Omental fat pad (tissue), 4 donors: ENCODE data around the gene DTX2. TPM values are rescaled to one million over a fixed set of nuclear protein-coding genes. Genes with fewer than 3 reads are reported as not detected.
A peak's percentile ranks its signal among the peaks of the same experiment; 100 is the strongest.
"Not testable (repeated sequence)": the region's sequence is repeated elsewhere in the genome, so short reads cannot be mapped to it uniquely, and the experiment has no call there.

Experiments used
- ATAC-seq: fragments of 150-250 bp; one replicate; pipeline ENCODE4 v1.9.1; 2016; ENCODE audit warnings: mild to moderate bottlenecking, moderate library complexity; ENCODE audit not compliant: low FRiP score
- DNase-seq: peaks from one replicate; pipeline ENCODE4 v3.0.0-alpha.2; 2019; ENCODE audit warnings: low spot score
- total RNA-seq, 4 donors: library from RNA; depleted of rRNA; stranded (reverse); fragments of >200 nt; gene quantifications; one replicate each; pipeline ENCODE4 v1.1.0, GENCODE V29; 2016
- TF ChIP-seq, protein P1 (sequence below), 3 donors: fragments of 450-650 bp; IDR thresholded peaks; one replicate each; pipeline ENCODE4 v1.5.1; 2016 to 2017; ENCODE audit warnings: antibody characterized with exemption in 3 of 3, mild to moderate bottlenecking in 3 of 3, moderate library complexity in 2 of 3

The DTX2 gene
- total RNA-seq, 4 donors from 2014 or later = 15.1 to 32.2 (median 22.1) TPM

GRCh38 chr7:76426246-76426645 is 35.3 kb upstream of the DTX2 start:
- ATAC-seq (no peak), DNase-seq (no peak)
- TF ChIP-seq, protein P1, sequence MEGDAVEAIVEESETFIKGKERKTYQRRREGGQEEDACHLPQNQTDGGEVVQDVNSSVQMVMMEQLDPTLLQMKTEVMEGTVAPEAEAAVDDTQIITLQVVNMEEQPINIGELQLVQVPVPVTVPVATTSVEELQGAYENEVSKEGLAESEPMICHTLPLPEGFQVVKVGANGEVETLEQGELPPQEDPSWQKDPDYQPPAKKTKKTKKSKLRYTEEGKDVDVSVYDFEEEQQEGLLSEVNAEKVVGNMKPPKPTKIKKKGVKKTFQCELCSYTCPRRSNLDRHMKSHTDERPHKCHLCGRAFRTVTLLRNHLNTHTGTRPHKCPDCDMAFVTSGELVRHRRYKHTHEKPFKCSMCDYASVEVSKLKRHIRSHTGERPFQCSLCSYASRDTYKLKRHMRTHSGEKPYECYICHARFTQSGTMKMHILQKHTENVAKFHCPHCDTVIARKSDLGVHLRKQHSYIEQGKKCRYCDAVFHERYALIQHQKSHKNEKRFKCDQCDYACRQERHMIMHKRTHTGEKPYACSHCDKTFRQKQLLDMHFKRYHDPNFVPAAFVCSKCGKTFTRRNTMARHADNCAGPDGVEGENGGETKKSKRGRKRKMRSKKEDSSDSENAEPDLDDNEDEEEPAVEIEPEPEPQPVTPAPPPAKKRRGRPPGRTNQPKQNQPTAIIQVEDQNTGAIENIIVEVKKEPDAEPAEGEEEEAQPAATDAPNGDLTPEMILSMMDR (IDR thresholded peaks at IDR 0.05) = no peak

- no peak for DNase-seq
- TF ChIP-seq, protein P1 (IDR thresholded peaks at IDR 0.05) = no peak
- no peak for ATAC-seq
Observed at GRCh38 chr7:76427635-76428034, 33.9 kb upstream of the DTX2 start.

GRCh38 chr7:76428149-76428823 is 33.2 kb upstream of the DTX2 start:
- no peak for DNase-seq
- ATAC-seq = no peak
- TF ChIP-seq, protein P1 (IDR thresholded peaks at IDR 0.05) = no peak

GRCh38 chr7:76428868-76429805 is 32.4 kb upstream of the DTX2 start:
- TF ChIP-seq, protein P1 (IDR thresholded peaks at IDR 0.05) = no peak
- DNase-seq (no peak), ATAC-seq (no peak)

GRCh38 chr7:76430211-76430610 is 31.3 kb upstream of the DTX2 start:
- TF ChIP-seq, protein P1 (IDR thresholded peaks at IDR 0.05) = no peak
- no peak for ATAC-seq
- DNase-seq = no peak

GRCh38 chr7:76430836-76431235 is 30.7 kb upstream of the DTX2 start:
- ATAC-seq (no peak), DNase-seq (no peak)
- TF ChIP-seq, protein P1 (IDR thresholded peaks at IDR 0.05) = no peak

- ATAC-seq (peak; percentile 78), DNase-seq (peak; percentile 51)
Observed at GRCh38 chr7:76437873-76438272, 23.6 kb upstream of the DTX2 start.

DNA sequence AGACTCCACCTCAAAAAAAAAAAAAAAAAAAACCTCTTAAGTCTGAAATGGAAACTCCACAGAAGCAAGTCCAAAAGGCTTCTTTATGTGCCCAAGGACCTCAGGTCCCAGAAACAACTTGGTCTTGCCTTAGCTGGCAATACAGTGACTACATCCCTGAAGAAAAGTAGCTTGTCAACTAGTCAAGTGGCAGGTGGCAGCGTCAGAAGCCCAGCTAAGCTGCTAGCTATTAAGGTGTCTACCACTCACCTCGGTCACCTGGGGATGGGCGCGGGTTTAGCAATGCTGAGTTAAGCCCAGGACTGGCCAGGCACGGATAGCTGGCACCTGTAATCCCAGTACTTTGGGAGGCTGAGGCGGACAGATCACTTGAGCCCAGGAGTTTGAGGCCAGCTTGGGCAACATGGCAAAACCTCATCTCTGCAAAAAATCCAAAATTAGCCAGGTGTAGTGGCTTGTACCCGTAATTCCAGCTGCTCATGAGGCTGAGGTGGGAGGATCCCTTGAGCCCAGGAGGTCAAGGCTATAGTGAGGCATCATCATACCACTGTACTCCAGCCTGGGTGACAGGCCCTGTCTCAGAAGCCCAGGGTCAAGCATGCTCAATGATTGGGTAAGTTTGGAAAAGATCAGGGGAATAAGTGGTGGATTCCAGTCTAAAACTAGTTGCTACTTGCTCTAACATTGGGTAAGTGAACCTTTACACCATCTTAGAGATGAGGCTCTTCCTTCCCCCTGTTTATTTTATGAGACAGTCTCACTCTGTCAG is 22.2 kb upstream of the DTX2 start:
- ATAC-seq = peak; percentile 70
- DNase-seq = not testable (repeated sequence)

GRCh38 chr7:76440404-76440803 is 21.1 kb upstream of the DTX2 start:
- ATAC-seq, DNase-seq: not testable (repeated sequence)

GRCh38 chr7:76441792-76442191 is 19.7 kb upstream of the DTX2 start:
- not testable (repeated sequence) for ATAC-seq, DNase-seq
